Measurements from ENCODE around the gene MCTP1.

MCTP1 gene

GRCh38 chr5:95284572-95285408, at the start of gene MCTP1:
TSS of gene MCTP1 (minus strand) at chr5:95285094.
- in situ Hi-C loops (cut with MboI; ENCODE audit: low sequenced_read_pairs), result no loop called here

GRCh38 chr5:95332158-95332557, 47.3 kb upstream of the MCTP1 start:
- in situ Hi-C loops (cut with MboI; ENCODE audit: low sequenced_read_pairs), result no loop called here

- in situ Hi-C loops (cut with MboI; ENCODE audit: low sequenced_read_pairs), result no loop called here
These were observed 46.5 kb upstream of the MCTP1 start for GRCh38 chr5:95331358-95331757.

GRCh38 chr5:95327211-95327610, 42.3 kb upstream of the MCTP1 start:
- in situ Hi-C loops (cut with MboI; ENCODE audit: low sequenced_read_pairs), result no loop called here

GRCh38 chr5:95317687-95318086, 32.8 kb upstream of the MCTP1 start:
- in situ Hi-C loops (cut with MboI; ENCODE audit: low sequenced_read_pairs), result no loop called here

GRCh38 chr5:95317085-95317484, 32.2 kb upstream of the MCTP1 start:
- in situ Hi-C loops (cut with MboI; ENCODE audit: low sequenced_read_pairs), result no loop called here

- in situ Hi-C loops (cut with MboI; ENCODE audit: low sequenced_read_pairs), result no loop called here
These were observed 19.8 kb upstream of the MCTP1 start for GRCh38 chr5:95304711-95305110.

GRCh38 chr5:95298651-95299050, 13.8 kb upstream of the MCTP1 start:
- in situ Hi-C loops (cut with MboI; ENCODE audit: low sequenced_read_pairs), result no loop called here

- in situ Hi-C loops (cut with MboI; ENCODE audit: low sequenced_read_pairs), result no loop called here
These were observed 11.4 kb upstream of the MCTP1 start for GRCh38 chr5:95296291-95296690.

- in situ Hi-C loops (cut with MboI; ENCODE audit: low sequenced_read_pairs), result no loop called here
These were observed 488 bp upstream of the MCTP1 start for GRCh38 chr5:95285409-95285755.

GRCh38 chr5:95283761-95284571, 928 bp downstream of the MCTP1 start:
- in situ Hi-C loops (cut with MboI; ENCODE audit: low sequenced_read_pairs), result no loop called here

GRCh38 chr5:95283022-95283615, 1.8 kb downstream of the MCTP1 start:
- in situ Hi-C loops (cut with MboI; ENCODE audit: low sequenced_read_pairs), result no loop called here

- in situ Hi-C loops (cut with MboI; ENCODE audit: low sequenced_read_pairs), result no loop called here
These were observed 3.7 kb downstream of the MCTP1 start for GRCh38 chr5:95281226-95281625.

GRCh38 chr5:95280401-95281095, 4.3 kb downstream of the MCTP1 start:
- in situ Hi-C loops (cut with MboI; ENCODE audit: low sequenced_read_pairs), result no loop called here

- in situ Hi-C loops (cut with MboI; ENCODE audit: low sequenced_read_pairs), result loop anchor here (25.0 kb wide), 1 partner anchor 312 kb away; no protein-coding TSS in a partner anchor
These were observed 10.9 kb downstream of the MCTP1 start for GRCh38 chr5:95274011-95274410.

- in situ Hi-C loops (cut with MboI; ENCODE audit: low sequenced_read_pairs), result loop anchor here (25.0 kb wide), 1 partner anchor 310 kb away; no protein-coding TSS in a partner anchor
These were observed 12.5 kb downstream of the MCTP1 start for GRCh38 chr5:95272316-95272929.

GRCh38 chr5:95262933-95263660, 21.8 kb downstream of the MCTP1 start:
- in situ Hi-C loops (cut with MboI; ENCODE audit: low sequenced_read_pairs), result loop anchor here (25.0 kb wide), 1 partner anchor 301 kb away; no protein-coding TSS in a partner anchor

GRCh38 chr5:95261437-95262175, 23.3 kb downstream of the MCTP1 start:
- in situ Hi-C loops (cut with MboI; ENCODE audit: low sequenced_read_pairs), result loop anchor here (25.0 kb wide), 1 partner anchor 299 kb away; no protein-coding TSS in a partner anchor

- in situ Hi-C loops (cut with MboI; ENCODE audit: low sequenced_read_pairs), result loop anchor here (25.0 kb wide), 1 partner anchor 295 kb away; no protein-coding TSS in a partner anchor
These were observed 27.9 kb downstream of the MCTP1 start for GRCh38 chr5:95256991-95257390.

All from HL-60/S4 treated with phorbol 12-myristate 13-acetate at 8.2 ng/mL for 4 days and 3 days (cell line).